GM18526 (cell line): Measurements from ENCODE around the gene DHCR7.

Experiments used
- POLR2A ChIP-seq: IDR thresholded peaks from 3 replicates; pipeline ENCODE4 v1.6.1; 2011; ENCODE audit not compliant: insufficient read length; ENCODE audit errors: extremely low read depth

The DHCR7 gene, protein sequence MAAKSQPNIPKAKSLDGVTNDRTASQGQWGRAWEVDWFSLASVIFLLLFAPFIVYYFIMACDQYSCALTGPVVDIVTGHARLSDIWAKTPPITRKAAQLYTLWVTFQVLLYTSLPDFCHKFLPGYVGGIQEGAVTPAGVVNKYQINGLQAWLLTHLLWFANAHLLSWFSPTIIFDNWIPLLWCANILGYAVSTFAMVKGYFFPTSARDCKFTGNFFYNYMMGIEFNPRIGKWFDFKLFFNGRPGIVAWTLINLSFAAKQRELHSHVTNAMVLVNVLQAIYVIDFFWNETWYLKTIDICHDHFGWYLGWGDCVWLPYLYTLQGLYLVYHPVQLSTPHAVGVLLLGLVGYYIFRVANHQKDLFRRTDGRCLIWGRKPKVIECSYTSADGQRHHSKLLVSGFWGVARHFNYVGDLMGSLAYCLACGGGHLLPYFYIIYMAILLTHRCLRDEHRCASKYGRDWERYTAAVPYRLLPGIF

DNA sequence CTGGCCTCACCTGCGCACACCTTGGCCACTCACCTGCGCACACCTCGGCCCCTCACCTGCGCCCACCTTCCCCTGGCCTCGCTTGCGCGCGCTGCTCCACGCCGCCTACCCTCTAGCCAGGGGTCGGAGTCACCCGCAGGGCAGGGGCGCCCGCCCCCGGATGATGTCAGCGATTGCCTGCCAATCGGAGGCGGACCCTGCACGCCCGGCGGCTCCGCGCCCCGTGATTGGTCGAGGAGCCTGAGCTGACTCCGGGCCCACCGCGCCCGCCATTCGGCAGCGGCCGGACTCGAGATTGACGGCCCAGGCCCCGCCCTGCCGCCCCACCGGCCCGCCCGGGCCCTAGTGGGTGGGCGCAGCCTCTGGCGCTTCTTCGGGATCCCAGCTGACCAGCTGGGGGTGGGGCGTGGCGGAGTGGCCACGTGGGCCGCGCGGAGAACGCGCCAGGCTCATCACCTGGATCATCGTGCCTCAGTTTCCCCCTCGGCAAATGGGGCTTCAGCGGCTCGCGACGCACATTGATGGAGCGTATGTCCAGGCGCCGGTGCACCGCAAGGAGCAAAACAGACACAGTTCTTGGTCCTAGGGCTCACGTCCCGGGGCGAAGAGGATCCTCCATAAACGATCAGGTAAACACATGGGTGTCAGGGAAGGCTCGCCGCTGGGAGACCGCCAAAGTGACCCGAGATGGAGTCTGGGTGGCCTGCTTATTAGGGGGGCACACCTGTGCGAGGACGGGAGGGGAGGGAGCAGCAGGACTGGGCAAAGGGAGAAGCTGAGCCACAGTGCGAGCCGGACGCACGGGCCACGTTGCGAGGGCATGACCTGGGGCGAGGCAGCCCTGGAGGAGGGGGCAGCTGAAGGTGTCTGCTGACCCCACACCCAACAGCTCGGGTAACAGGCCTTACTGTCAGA, at the start of gene DHCR7:
Gene DHCR7 (minus strand): TSS at position 137 of the 915 bp plus-strand sequence. CDS start 3,441 bp downstream, outside the sequence.
- TF ChIP-seq POLR2A: peak; percentile 84

DNA sequence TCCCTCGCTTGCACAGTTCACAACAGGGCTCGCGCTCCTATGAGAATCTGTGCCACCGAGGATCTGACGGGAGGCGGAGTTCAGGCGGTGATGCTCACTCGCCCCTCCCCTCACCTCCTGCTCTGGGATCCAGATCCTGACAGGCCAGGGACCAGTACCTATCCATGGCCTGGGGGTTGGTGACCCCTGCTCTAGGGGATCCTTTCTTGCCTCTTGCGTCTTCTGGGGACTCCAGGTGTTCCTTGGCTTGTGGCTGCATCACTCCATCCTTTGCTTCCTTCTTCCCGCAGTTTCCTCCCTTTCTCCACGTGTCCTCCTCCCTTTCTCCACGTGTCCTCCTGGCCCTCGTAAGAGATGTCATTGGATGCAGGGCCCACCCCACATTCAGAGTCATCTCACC, 48.2 kb upstream of the DHCR7 start:
- TF ChIP-seq POLR2A: no peak

DNA sequence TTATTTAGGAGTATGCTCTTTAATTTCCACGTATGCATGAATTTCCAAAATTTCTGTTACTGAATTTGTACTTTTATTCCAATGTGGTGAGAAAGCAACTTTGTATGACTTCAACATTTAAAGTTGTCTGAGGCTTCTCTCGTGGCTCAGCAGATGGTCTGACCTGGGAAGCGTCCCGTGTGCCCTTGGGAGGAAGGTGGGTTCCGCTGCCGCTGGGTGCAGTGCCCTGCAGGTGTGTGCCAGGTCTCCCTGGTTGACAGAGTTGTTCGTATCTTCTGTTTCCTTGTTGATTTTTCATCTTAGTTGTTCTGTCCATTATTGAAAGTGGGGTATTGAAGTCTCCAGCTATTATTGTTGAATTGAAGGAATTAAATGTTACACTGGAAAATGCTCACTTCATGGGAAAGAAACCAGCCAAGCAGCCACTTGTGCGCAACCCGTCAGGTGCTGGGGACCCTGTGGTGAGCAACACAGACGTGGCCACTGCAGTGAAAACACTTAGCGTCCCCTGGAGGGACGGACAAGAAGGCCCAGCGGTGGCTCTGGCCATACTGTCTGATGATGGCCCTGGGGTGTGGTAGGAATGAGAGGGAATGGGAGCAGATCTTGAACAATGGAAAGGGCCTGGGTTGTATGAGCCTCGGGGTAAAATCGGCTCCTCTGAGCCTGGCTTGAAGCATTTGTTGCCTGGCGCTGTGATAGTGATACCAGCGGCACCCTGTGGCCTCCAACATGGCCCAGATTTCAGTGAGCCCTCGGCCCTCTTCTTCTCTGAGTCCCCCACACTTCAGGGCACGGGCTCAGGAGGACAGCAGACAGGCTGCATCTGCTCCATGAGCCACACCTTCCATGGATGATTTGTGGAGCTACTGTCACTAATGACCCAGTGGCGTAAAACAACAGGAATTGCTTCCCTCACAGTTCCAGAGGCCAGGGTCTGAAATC, 47.4 kb upstream of the DHCR7 start:
- no peak for TF ChIP-seq POLR2A

DNA sequence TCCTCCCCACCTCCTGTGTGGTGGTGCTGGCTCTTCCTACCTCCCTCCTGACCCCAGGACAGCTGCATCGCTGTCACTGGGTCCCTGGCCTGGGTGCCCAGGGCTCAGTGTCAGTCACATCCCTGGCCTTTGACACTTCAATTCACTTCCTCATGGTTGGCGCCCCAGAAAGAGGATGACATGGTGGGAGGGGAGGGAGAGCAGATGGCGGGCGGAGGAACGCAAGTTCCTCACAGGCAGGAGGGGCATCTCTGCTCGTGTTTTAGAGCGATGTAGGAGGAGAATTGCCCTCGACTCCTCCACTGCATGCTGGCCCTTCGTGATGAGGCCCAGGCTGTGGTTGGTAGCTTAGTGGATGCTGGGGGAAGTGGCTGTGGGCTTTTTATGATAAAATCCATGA, 43.7 kb upstream of the DHCR7 start:
- TF ChIP-seq POLR2A: no peak

DNA sequence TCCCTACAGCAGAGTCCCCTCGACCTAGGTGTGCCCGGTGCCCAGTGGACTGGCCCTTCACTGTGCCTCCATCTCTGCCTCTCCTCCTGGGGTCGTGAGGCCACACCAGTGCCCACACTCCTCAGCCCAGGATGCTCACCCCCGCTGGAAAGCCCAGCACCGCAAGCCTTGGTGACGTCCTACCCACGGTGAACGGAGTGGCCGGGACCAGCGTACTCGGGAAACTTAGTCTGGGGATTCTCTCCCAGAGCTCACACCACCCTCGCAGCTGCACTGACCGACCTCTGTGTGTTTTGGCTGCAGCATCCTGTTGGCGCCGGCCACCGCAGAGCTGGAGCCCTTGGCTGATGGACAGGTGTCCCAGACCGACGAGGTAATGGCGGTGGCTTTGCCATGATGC, 43.3 kb upstream of the DHCR7 start:
- no peak for TF ChIP-seq POLR2A

DNA sequence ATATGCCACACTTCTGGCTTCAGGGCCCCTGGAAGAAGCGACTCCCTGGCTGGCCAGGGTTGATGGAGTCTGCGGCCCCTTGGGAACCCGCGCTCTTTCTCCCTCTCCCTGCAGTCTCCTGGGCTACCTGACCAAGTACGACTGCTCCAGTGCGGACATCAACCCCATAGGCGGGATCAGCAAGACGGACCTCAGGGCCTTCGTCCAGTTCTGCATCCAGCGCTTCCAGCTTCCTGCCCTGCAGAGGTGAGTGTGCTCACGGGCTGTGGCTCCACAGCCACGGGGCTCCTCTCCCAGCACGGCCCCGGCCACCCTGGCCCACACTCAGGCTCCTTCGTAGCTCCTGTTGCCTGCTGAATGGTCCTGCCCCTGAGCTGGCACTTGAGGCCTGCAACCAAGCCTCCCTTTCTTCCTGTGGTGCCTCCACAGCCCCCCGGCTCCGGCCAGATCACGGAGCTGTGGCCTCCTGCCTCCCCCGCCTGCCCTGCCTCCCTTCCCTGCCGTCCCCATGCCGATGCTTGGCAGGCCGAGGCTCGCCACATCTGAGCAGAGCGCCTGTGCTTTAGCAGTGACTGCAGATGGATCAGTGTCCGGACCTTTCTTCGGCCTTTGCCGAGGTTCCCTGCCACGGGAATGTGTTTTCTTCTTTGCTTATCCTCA, 42.7 kb upstream of the DHCR7 start:
- TF ChIP-seq POLR2A: no peak

DNA sequence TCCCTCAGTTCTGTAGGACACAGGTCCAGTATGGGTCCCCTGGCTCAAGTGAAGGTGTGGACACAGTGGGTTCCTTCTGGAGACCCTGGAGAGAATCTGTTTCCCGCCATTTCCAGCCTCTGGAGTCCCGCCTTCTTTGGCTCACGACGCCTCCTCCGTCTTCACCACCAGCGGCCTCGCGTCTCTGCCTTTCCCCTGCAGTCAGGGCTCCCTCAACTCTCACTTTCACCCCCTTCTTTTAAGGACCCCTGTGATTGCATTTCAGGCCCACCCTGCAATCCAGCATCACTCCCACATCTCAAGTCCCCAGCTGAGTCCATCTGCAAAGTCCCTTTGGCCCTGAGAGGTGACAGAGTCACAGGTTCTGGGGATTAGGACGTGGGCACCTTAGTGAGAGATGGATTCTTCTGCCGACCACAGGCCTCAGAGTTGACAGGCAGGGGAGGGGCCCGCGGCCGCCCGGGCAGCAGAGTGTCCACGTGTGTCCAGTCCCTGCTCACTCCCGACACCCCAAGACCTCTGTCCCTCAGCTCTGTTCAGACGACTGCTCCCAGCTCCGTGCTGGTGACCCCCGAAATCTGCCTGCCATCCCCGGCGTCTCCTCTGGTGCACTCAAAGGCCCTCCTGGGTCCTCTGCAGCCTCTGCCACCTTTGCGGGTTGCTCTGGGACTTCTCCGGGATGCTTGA, 42.0 kb upstream of the DHCR7 start:
- no peak for TF ChIP-seq POLR2A

DNA sequence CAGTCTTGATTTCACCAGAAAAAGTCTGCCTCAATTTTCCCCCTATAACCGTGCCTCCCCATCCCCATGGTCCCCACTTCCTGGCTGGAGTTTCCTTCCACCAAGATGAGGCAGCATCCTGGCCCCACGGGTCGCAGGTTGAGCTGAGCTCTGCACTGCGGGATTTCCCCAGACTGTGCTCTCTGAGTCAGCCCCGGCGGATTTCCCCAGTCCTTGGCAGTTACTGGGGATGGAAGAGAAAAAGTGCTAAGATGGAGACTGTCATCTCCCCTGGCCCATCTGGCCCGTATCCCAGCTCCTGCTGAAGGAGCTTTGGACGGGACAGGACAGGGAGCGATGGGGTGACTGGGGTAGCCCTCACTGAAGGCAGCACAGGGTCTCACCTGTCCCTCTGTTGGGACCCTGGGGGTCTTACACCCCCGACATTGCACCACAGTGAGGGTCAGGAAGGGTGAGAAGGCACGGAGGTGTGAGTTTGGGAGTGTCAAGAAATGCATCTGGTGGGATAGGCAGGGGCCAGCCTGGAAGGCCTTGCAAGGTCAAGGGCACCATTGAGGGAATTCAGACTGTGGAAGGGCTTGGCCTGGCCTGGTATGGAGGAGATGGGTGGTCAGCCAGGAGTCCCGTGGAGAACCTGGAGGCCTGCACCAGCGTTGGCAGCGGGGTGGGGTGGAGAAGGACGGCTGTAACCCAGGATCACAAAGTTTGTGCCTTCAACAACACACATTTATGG, 41.3 kb upstream of the DHCR7 start:
- TF ChIP-seq POLR2A: no peak

DNA sequence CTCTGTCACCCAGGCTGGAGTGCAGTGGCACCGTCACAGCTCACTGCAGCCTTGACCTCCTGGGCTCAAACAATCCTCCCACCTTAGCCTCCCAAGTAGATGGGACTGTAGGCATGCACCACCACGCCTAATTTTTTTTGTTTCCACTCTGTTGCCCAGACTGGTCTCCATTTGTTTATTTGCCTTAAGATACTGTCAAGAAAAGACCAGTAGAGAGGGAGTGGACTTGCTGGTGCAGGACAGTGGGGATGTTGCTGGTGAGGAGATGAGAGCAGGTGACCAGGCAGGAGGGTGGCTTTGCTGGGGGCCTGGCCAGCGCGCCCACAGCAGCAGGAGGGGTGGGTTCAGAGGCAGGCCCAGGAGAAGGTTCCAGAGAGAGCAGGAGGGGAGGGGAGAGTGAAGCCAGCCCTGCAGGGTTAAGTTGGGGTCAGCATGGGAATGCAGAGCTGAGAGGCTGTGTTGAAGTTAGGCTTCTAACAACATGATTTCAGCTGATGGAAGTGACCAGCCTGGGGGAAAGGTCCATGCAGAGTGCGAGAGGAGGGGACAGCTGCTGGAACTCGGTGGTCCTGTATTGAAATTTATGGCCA, 40.6 kb upstream of the DHCR7 start:
- no peak for TF ChIP-seq POLR2A

DNA sequence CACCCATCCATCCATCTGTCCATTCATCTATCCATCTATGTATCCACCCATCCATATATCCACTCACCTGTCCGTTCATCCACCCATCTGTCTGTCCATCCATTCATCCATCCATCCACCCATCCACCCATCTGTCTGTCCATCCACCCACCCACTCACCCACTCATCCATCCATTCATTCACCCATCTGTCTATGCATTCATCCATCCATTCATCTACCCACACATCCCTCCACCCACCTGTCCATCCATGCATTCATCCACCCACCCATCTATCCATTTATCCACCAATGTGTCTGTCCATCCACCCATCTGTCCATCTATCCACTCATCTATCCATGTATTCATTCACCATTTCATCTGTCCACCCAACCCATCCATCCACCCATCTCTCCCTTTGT, 38.1 kb upstream of the DHCR7 start:
- TF ChIP-seq POLR2A: no peak

DNA sequence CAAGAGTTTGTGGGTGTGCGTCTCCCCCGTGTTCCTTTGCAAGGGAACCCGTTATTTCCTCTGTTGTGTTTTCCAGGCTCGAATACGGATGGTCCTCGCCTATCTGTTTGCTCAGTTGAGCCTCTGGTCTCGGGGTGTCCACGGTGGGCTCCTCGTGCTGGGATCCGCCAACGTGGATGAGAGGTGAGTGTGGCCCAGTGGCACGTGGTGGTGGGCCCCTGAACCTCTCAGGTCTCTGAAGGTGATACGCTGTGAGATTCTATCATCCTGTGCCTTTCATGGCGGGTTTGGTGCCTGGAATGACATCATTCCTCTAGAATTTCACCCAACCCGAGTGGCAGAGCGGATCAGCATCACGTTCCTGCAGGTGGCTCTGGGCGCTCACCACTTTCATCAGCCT, 37.3 kb upstream of the DHCR7 start:
- no peak for TF ChIP-seq POLR2A

DNA sequence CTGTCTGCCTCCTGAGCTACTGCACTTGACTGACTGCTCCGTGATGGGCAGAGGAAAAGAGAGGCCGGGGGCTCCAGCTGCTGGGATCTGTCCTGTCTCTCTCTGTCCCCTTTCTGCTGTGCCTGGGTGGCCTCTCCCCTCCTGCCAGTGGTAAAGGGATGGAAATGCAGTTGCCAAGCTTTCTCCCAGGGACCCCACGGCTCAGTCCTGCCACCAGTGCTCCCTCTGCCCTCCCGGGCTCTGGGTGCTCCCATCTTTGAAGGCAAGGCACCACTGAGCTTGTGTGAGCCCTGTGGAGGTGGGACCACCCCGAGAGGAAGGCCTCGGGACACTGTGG, 36.8 kb upstream of the DHCR7 start:
- TF ChIP-seq POLR2A: no peak
